ENCODE measurements around the gene TEDC2. TPM values are rescaled to one million over a fixed set of nuclear protein-coding genes. Genes with fewer than 3 reads are reported as not detected.

TEDC2 gene
- polyA plus RNA-seq, 12 donors: 3.2 to 8.4 (median 4.3) TPM; not detected in 1

- DNase-seq: peak; percentile 89
Observed at GRCh38 chr16:2513405-2514332, 53.8 kb downstream of the TEDC2 start, which contains the start of gene ATP6V0C. Gene ATP6V0C, plus strand, starts transcription at chr16:2513952. Its CDS starts 152 bp downstream, at chr16:2514104.

Other genes with a start within 250 kb of the TEDC2 start
- 10 to 100 TPM in 1 of 12 donors, 1 to 10 TPM in 10, not detected in 1; 3.2 to 14.8 (median 5.2) TPM for gene BRICD5, start 249.2 kb upstream of the TEDC2 start, polyA plus RNA-seq (ENCODE audit: insufficient read length in 12 of 12)
- gene PGP, start 245.3 kb upstream of the TEDC2 start, polyA plus RNA-seq (ENCODE audit: insufficient read length in 12 of 12): 10 to 100 TPM in 10 of 12 donors, 1 to 10 TPM in 1, not detected in 1; 8.8 to 25.3 (median 12.4) TPM
- 10 to 100 TPM in 10 of 12 donors, 1 to 10 TPM in 1, not detected in 1; 9.7 to 19.9 (median 11.6) TPM for gene E4F1, start 236.5 kb upstream of the TEDC2 start, polyA plus RNA-seq (ENCODE audit: insufficient read length in 12 of 12)
- under 1 TPM in 10 of 12 donors, not detected in 2; 0.47 to 1.00 (median 0.72) TPM for gene DNASE1L2, start 223.7 kb upstream of the TEDC2 start, polyA plus RNA-seq (ENCODE audit: insufficient read length in 12 of 12)
- gene ECI1, start 208.5 kb upstream of the TEDC2 start, polyA plus RNA-seq (ENCODE audit: insufficient read length in 12 of 12): 10 to 100 TPM in 11 of 12 donors, not detected in 1; 27.7 to 56.2 (median 43.9) TPM
- 100 to 1,000 TPM in 11 of 12 donors, not detected in 1; 151 to 206 (median 167) TPM for gene RNPS1, start 192.0 kb upstream of the TEDC2 start, polyA plus RNA-seq (ENCODE audit: insufficient read length in 12 of 12)
- 10 to 100 TPM in 11 of 12 donors, not detected in 1; 12.3 to 24.2 (median 14.4) TPM for gene ABCA3, start 119.4 kb upstream of the TEDC2 start, polyA plus RNA-seq (ENCODE audit: insufficient read length in 12 of 12)
- gene CCNF, start 30.7 kb upstream of the TEDC2 start, polyA plus RNA-seq (ENCODE audit: insufficient read length in 12 of 12): 1 to 10 TPM in 11 of 12 donors, not detected in 1; 3.3 to 9.5 (median 6.5) TPM
- 1 to 10 TPM in 11 of 12 donors, not detected in 1; 1.2 to 5.6 (median 2.2) TPM for gene NTN3, start 11.2 kb downstream of the TEDC2 start, polyA plus RNA-seq (ENCODE audit: insufficient read length in 12 of 12)
- 10 to 100 TPM in 10 of 12 donors, 1 to 10 TPM in 1, not detected in 1; 9.8 to 31.6 (median 19.9) TPM for gene TBC1D24, start 15.0 kb downstream of the TEDC2 start, polyA plus RNA-seq (ENCODE audit: insufficient read length in 12 of 12)
- gene ATP6V0C, start 53.8 kb downstream of the TEDC2 start, polyA plus RNA-seq (ENCODE audit: insufficient read length in 12 of 12): 100 to 1,000 TPM in 3 of 12 donors, 10 to 100 TPM in 8, not detected in 1; 57.8 to 244 (median 85.7) TPM
- 10 to 100 TPM in 5 of 12 donors, 1 to 10 TPM in 6, not detected in 1; 8.2 to 58.4 (median 9.6) TPM for gene AMDHD2, start 60.3 kb downstream of the TEDC2 start, polyA plus RNA-seq (ENCODE audit: insufficient read length in 12 of 12)
- gene CEMP1, start 71.3 kb downstream of the TEDC2 start, polyA plus RNA-seq (ENCODE audit: insufficient read length in 12 of 12): 1 to 10 TPM in 9 of 12 donors, not detected in 3; 1.4 to 3.2 (median 1.9) TPM
- 10 to 100 TPM in 11 of 12 donors, not detected in 1; 26.4 to 50.8 (median 32.8) TPM for gene PDPK1, start 77.9 kb downstream of the TEDC2 start, polyA plus RNA-seq (ENCODE audit: insufficient read length in 12 of 12)
- 10 to 100 TPM in 11 of 12 donors, not detected in 1; 18.0 to 26.1 (median 21.0) TPM for gene KCTD5, start 222.4 kb downstream of the TEDC2 start, polyA plus RNA-seq (ENCODE audit: insufficient read length in 12 of 12)